Measurements from ENCODE around the gene KCNJ5.

The KCNJ5 gene

GRCh38 chr11:128962896-128963295 lies 71.7 kb downstream of the KCNJ5 start:
- H3K4me3 Mint-ChIP-seq: no peak overlapping the region
- peaks cover 2% of the 10 kb centered on the region for H3K36me3 Mint-ChIP-seq
- no peaks in the 10 kb centered on the region for H3K9me3 Mint-ChIP-seq
- H3K4me1 Mint-ChIP-seq: peaks cover 38% of the 10 kb centered on the region
- CTCF ChIA-PET: interaction anchor here (1.0 to 12.9 kb wide), 4 partner anchors 11 to 88 kb away, joined by 3 to 219 read pairs (median 3); no protein-coding TSS in a partner anchor
- H3K27me3 Mint-ChIP-seq: no peaks in the 10 kb centered on the region
- peak overlapping the region; percentile 53 for H3K27ac Mint-ChIP-seq
- DNase-seq: no peak

- peaks cover 2% of the 10 kb centered on the region for H3K36me3 Mint-ChIP-seq
- no peak overlapping the region for H3K4me3 Mint-ChIP-seq
- DNase-seq: no peak
- no peaks in the 10 kb centered on the region for H3K27me3 Mint-ChIP-seq
- H3K27ac Mint-ChIP-seq: no peak overlapping the region
- CTCF ChIA-PET: interaction anchor here (0.6 to 12.9 kb wide), 4 partner anchors 77 to 812 kb away, joined by 3 to 219 read pairs (median 3); no protein-coding TSS in a partner anchor
- peaks cover 38% of the 10 kb centered on the region for H3K4me1 Mint-ChIP-seq
- no peaks in the 10 kb centered on the region for H3K9me3 Mint-ChIP-seq
These were observed 72.7 kb downstream of the KCNJ5 start for GRCh38 chr11:128963744-128964325.

GRCh38 chr11:128964463-128964930 lies 73.3 kb downstream of the KCNJ5 start:
- H3K4me3 Mint-ChIP-seq: no peak overlapping the region
- CTCF ChIA-PET: interaction anchor here (0.6 to 12.9 kb wide), 3 partner anchors 78 to 813 kb away, joined by 3 to 219 read pairs (median 3); no protein-coding TSS in a partner anchor

GRCh38 chr11:128965485-128965884 lies 74.3 kb downstream of the KCNJ5 start:
- H3K4me3 Mint-ChIP-seq: no peak overlapping the region
- CTCF ChIA-PET: interaction anchor here (12.9 kb wide), 1 partner anchor 79 kb away, joined by 219 read pairs; no protein-coding TSS in a partner anchor

More at GRCh38 chr11:128964463-128964930, 73.3 kb downstream of the KCNJ5 start:
- Mint-ChIP-seq H3K27me3 (no peaks in the 10 kb centered on the region), H3K27ac (no peak overlapping the region), H3K36me3 (peaks cover 2% of the 10 kb centered on the region), H3K9me3 (no peaks in the 10 kb centered on the region), H3K4me1 (peaks cover 38% of the 10 kb centered on the region)
- DNase-seq: no peak

GRCh38 chr11:128967578-128967977 lies 76.4 kb downstream of the KCNJ5 start:
- Mint-ChIP-seq H3K4me1 (peaks cover 54% of the 10 kb centered on the region), H3K36me3 (peaks cover 8% of the 10 kb centered on the region), H3K9me3 (no peaks in the 10 kb centered on the region), H3K27me3 (no peaks in the 10 kb centered on the region), H3K4me3 (no peak overlapping the region), H3K27ac (no peak overlapping the region)
- CTCF ChIA-PET: no interaction called here
- no peak for DNase-seq

More at GRCh38 chr11:128965485-128965884, 74.3 kb downstream of the KCNJ5 start:
- DNase-seq: no peak
- Mint-ChIP-seq H3K4me1 (peaks cover 45% of the 10 kb centered on the region), H3K36me3 (peaks cover 5% of the 10 kb centered on the region), H3K27ac (no peak overlapping the region), H3K27me3 (no peaks in the 10 kb centered on the region), H3K9me3 (no peaks in the 10 kb centered on the region)

- H3K27me3 Mint-ChIP-seq: no peaks in the 10 kb centered on the region
- H3K9me3 Mint-ChIP-seq: no peaks in the 10 kb centered on the region
- no peak overlapping the region for H3K4me3 Mint-ChIP-seq
- no peak overlapping the region for H3K27ac Mint-ChIP-seq
- DNase-seq: no peak
- CTCF ChIA-PET: no interaction called here
- peaks cover 9% of the 10 kb centered on the region for H3K36me3 Mint-ChIP-seq
- H3K4me1 Mint-ChIP-seq: peaks cover 43% of the 10 kb centered on the region
These were observed 77.8 kb downstream of the KCNJ5 start for GRCh38 chr11:128968916-128969315.

Measured in activated naive CD4-positive, alpha-beta T cell treated with anti-CD3 and anti-CD28 coated beads, Interleukin-2, amount 10 ng/mL, durations not matched to agents 7 days and 5 days (primary cell).